ENCODE results near the gene KCNJ15. TPM values are rescaled to one million over a fixed set of nuclear protein-coding genes. Genes with fewer than 3 reads are reported as not detected.

Gene KCNJ15
- total and polyA plus RNA-seq, 10 of the 15 experiments (the other 5 are each of a cell fraction or from before 2014, with no cell fraction given) = 0.05 to 2.7 (median 0.33) TPM; not detected in 6

DNA sequence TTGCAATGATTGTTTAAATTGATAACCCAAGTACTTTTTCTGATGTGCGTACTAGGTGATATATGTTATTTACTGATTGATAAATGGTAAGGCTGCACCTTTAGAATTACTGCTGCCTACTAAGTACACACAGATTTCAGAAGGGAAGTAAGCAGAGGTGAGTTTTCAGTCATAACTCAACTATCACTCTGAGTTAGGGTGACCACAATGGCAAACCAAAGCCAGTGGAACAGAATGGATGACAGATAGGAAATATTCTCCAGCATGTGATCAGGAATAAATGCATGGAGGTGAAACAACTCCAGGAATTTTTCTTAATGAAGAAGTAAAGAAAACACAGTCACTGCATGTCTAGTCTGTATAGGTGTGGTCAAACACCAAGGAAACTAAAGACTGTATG, 7.5 kb upstream of the KCNJ15 start (continued):
- TF ChIP-seq HSF1 (IDR thresholded peaks at IDR 0.05; ENCODE audit: low read depth, low read length) = no peak
- no peak for TF ChIP-seq MAX (IDR thresholded peaks at IDR 0.05; ENCODE audit: low read depth, low read length)
- TF ChIP-seq SKIL (IDR thresholded peaks at IDR 0.05; ENCODE audit: low read depth, poor library complexity, severe bottlenecking) = peak; percentile 72
- no peak for TF ChIP-seq SUZ12 (IDR thresholded peaks at IDR 0.05; ENCODE audit: unreplicated experiment)
- no peak for TF ChIP-seq SIN3A (IDR thresholded peaks at IDR 0.05; ENCODE audit: low read depth, low read length)
- TF ChIP-seq STAT3 (IDR thresholded peaks at IDR 0.05; ENCODE audit: low read depth, low read length) = no peak
- TF ChIP-seq DPF2 (IDR thresholded peaks at IDR 0.05) = peak; percentile 93
- TF ChIP-seq LARP7 (IDR thresholded peaks at IDR 0.05) = no peak
- no peak for TF ChIP-seq ZNF687 (IDR thresholded peaks at IDR 0.05)
- peak; percentile 63 for TF ChIP-seq BMI1 (IDR thresholded peaks at IDR 0.05; ENCODE audit: borderline replicate concordance)
- TF ChIP-seq ATF3 (IDR thresholded peaks at IDR 0.05; ENCODE audit: borderline replicate concordance, extremely low read depth, low read depth, low read length) = no peak
- TF ChIP-seq SREBF2 (IDR thresholded peaks at IDR 0.05; ENCODE audit: low read length) = no peak
- TF ChIP-seq, protein P1, sequence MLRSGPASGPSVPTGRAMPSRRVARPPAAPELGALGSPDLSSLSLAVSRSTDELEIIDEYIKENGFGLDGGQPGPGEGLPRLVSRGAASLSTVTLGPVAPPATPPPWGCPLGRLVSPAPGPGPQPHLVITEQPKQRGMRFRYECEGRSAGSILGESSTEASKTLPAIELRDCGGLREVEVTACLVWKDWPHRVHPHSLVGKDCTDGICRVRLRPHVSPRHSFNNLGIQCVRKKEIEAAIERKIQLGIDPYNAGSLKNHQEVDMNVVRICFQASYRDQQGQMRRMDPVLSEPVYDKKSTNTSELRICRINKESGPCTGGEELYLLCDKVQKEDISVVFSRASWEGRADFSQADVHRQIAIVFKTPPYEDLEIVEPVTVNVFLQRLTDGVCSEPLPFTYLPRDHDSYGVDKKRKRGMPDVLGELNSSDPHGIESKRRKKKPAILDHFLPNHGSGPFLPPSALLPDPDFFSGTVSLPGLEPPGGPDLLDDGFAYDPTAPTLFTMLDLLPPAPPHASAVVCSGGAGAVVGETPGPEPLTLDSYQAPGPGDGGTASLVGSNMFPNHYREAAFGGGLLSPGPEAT (IDR thresholded peaks at IDR 0.05; ENCODE audit: low read depth) = peak; percentile 83

Data from GM12878 (cell line).